ENCODE results near the gene PRSS48. TPM values are rescaled to one million over a fixed set of nuclear protein-coding genes. Genes with fewer than 3 reads are reported as not detected.

PRSS48 gene
- total RNA-seq, 2 experiments from 2014 or later, result not detected

Other genes starting within 250 kb of the PRSS48 start
- 1,000 to 10,000 TPM; 3,793 to 3,917 TPM for gene RPS3A, start 177.5 kb upstream of the PRSS48 start, total RNA-seq
- not detected for gene SH3D19, start 48.4 kb downstream of the PRSS48 start, total RNA-seq
- under 1 TPM; 0.07 to 0.17 TPM for gene FHIP1A, start 132.0 kb downstream of the PRSS48 start, total RNA-seq

All from activated naive CD4-positive, alpha-beta T cell treated with anti-CD3 and anti-CD28 coated beads for 36 hours (primary cell).